Calu3 (cell line): Measurements from ENCODE around the gene GCH1. TPM values are rescaled to one million over a fixed set of nuclear protein-coding genes. Genes with fewer than 3 reads are reported as not detected.

Source experiments
- BruUV-seq: library from RNA; stranded (reverse); fragments of 400-500 nt; replicated peaks from 2 replicates; lab custom pipeline; 2021; lab: Mats Ljungman, UMichigan
- CTCF ChIA-PET: fragments of 300-600 bp; sonication (Branson Sonifier 250); formaldehyde crosslinking; loops from one replicate; lab custom pipeline; 2022; ENCODE audit warnings: antibody characterized with exemption; lab: Charles Lee
- DNase-seq: peaks from one replicate; pipeline ENCODE4 v3.0.0; 2022
- H3K27ac Mint-ChIP-seq: one replicate; pipeline ENCODE4 v1.8.0; 2022; ENCODE audit warnings: mixed read lengths; ENCODE audit not compliant: unreplicated experiment
- H3K27me3 Mint-ChIP-seq: one replicate; pipeline ENCODE4 v1.8.0; 2022; ENCODE audit warnings: mixed read lengths; ENCODE audit not compliant: unreplicated experiment
- H3K36me3 Mint-ChIP-seq: one replicate; pipeline ENCODE4 v1.8.0; 2022; ENCODE audit warnings: mild to moderate bottlenecking, moderate library complexity, mixed read lengths; ENCODE audit not compliant: insufficient read depth, unreplicated experiment
- H3K4me1 Mint-ChIP-seq: one replicate; pipeline ENCODE4 v1.8.0; 2022; ENCODE audit warnings: mild to moderate bottlenecking, low read depth, mixed read lengths; ENCODE audit not compliant: unreplicated experiment
- H3K4me3 Mint-ChIP-seq: one replicate; pipeline ENCODE4 v1.8.0; 2022; ENCODE audit warnings: mild to moderate bottlenecking, low read depth, moderate library complexity, mixed read lengths; ENCODE audit not compliant: unreplicated experiment
- H3K9me3 Mint-ChIP-seq: one replicate; pipeline ENCODE4 v1.8.0; 2022; ENCODE audit warnings: low read depth, mixed read lengths; ENCODE audit not compliant: unreplicated experiment
- intact Hi-C: fragments of 100-400 bp; cut with micrococcal nuclease; formaldehyde crosslinking; loops from one replicate; pipeline ENCODE4 v1.10.0; 2022; ENCODE audit not compliant: unreplicated experiment
- total RNA-seq: library from RNA; stranded (reverse); gene quantifications from 2 replicates; pipeline ENCODE4 v1.2.3, GENCODE V29; 2022
- TF ChIP-seq, protein P1 (sequence below): fragments of 200-600 bp; IDR thresholded peaks from one replicate; pipeline ENCODE4 v1.8.0; 2022; ENCODE audit warnings: antibody characterized with exemption; ENCODE audit not compliant: unreplicated experiment

The GCH1 gene
- total RNA-seq, 1 experiment from 2014 or later = 6.8 TPM

DNA sequence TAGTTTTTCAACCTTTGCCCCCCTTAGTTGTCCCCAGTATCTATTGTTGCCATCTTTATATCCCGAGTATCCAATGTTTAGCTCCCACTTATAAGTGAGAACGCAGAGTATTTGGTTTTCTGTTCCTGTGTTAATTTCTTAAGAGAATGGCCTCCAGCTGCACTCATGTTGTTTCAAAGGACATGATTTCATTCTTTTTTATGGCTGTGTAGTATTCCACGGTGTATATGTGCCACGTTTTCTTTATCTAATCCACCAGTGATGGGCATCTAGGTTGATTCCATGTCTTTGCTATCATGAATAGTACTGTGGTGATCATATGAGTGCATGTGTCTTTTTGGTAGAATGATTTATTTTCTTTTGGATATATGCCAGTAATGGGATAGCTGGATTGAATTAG is 72.0 kb downstream of the GCH1 start:
- H3K27me3 Mint-ChIP-seq = peaks cover 22% of the 10 kb centered on the region
- no peaks in the 10 kb centered on the region for H3K36me3 Mint-ChIP-seq
- peaks cover 6% of the 10 kb centered on the region for H3K9me3 Mint-ChIP-seq
- BruUV-seq = no TSS peak
- H3K4me3 Mint-ChIP-seq = no peak overlapping the region
- intact Hi-C loops = no loop called here
- TF ChIP-seq, protein P1, sequence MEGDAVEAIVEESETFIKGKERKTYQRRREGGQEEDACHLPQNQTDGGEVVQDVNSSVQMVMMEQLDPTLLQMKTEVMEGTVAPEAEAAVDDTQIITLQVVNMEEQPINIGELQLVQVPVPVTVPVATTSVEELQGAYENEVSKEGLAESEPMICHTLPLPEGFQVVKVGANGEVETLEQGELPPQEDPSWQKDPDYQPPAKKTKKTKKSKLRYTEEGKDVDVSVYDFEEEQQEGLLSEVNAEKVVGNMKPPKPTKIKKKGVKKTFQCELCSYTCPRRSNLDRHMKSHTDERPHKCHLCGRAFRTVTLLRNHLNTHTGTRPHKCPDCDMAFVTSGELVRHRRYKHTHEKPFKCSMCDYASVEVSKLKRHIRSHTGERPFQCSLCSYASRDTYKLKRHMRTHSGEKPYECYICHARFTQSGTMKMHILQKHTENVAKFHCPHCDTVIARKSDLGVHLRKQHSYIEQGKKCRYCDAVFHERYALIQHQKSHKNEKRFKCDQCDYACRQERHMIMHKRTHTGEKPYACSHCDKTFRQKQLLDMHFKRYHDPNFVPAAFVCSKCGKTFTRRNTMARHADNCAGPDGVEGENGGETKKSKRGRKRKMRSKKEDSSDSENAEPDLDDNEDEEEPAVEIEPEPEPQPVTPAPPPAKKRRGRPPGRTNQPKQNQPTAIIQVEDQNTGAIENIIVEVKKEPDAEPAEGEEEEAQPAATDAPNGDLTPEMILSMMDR = no peak
- H3K4me1 Mint-ChIP-seq = no peaks in the 10 kb centered on the region
- DNase-seq = no peak
- CTCF ChIA-PET = no interaction called here
- no peak overlapping the region for H3K27ac Mint-ChIP-seq

DNA sequence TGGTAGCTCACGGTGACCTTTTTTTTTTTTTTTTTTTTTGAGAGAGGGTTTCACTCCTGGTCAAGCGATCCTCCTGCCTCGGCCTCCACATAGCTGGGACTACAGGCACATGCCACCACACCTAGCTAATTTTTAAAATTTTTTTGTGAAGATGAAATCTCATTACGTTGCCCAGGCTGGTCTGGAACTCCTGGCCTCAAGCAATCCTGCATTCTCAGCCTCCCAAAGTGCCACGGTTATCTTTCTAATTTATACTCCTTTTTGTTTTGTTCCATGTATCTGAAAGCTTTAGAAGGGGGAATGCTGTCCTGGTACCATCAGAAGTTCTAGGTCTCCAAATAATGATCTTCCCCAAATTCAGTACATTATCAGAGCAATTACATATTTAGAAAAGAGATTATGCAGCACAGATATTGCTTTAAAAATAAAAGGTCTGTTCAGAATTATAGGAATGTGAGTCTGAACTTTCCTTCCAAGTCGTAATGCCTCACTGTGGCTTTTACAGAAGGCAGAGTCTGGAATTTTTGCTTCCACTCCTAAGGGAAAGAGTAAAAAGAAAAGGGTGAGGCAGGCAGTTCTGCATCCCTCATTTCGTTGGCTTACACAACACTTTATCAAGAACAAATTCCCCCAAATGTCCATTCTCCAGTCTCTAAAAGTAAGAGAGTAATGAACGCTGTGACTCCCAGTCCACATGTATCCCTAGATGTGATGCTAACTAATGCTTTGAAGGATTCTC is 73.0 kb downstream of the GCH1 start:
- H3K27me3 Mint-ChIP-seq = peaks cover 22% of the 10 kb centered on the region
- H3K4me1 Mint-ChIP-seq = no peaks in the 10 kb centered on the region
- TF ChIP-seq, protein P1 = no peak
- CTCF ChIA-PET = interaction anchor here (0.7 kb wide), 2 partner anchors 12 to 1216 kb away, joined by 3 to 6 read pairs; no protein-coding TSS in a partner anchor
- no peak overlapping the region for H3K4me3 Mint-ChIP-seq
- peaks cover 6% of the 10 kb centered on the region for H3K9me3 Mint-ChIP-seq
- intact Hi-C loops = no loop called here
- H3K27ac Mint-ChIP-seq = no peak overlapping the region
- no TSS peak for BruUV-seq
- no peak for DNase-seq
- no peaks in the 10 kb centered on the region for H3K36me3 Mint-ChIP-seq

DNA sequence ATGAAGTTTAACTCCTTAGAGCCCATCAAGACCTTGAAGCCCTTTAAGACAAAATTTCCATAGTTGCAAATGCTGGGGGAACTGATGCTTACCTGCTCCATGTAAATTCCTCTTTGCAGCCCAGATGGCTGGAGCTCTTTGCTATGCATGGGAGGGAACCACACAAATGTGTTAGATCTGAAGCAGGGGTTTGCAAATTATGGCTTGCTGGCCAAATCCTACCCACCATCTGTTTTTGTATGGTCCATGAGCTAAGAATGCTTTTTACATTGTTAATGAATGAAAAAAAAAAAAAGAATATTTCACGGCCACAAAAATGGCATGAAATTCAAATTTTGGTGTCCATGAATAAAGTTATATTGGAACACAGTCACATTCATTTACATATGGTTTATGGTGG is 74.6 kb downstream of the GCH1 start:
- peaks cover 15% of the 10 kb centered on the region for H3K27me3 Mint-ChIP-seq
- no peak overlapping the region for H3K27ac Mint-ChIP-seq
- intact Hi-C loops = no loop called here
- BruUV-seq = no TSS peak
- no peak overlapping the region for H3K4me3 Mint-ChIP-seq
- peaks cover 11% of the 10 kb centered on the region for H3K9me3 Mint-ChIP-seq
- no peak for DNase-seq
- TF ChIP-seq, protein P1 = no peak
- no peaks in the 10 kb centered on the region for H3K36me3 Mint-ChIP-seq
- no peaks in the 10 kb centered on the region for H3K4me1 Mint-ChIP-seq
- CTCF ChIA-PET = interaction anchor here (0.6 kb wide), 1 partner anchor 61 kb away, joined by 4 read pairs; no protein-coding TSS in a partner anchor

- Mint-ChIP-seq H3K9me3 (peaks cover 11% of the 10 kb centered on the region), H3K4me3 (no peak overlapping the region), H3K27ac (no peak overlapping the region), H3K36me3 (no peaks in the 10 kb centered on the region), H3K27me3 (peaks cover 32% of the 10 kb centered on the region), H3K4me1 (no peaks in the 10 kb centered on the region)
- DNase-seq = no peak
- TF ChIP-seq, protein P1 = no peak
- intact Hi-C loops = no loop called here
- CTCF ChIA-PET = no interaction called here
- no TSS peak for BruUV-seq
These were observed 78.7 kb downstream of the GCH1 start for GRCh38 chr14:54823757-54824549.
